GM23248 (cell line): ENCODE data around the gene ZFTA. TPM values are rescaled to one million over a fixed set of nuclear protein-coding genes. Genes with fewer than 3 reads are reported as not detected.

ENCODE experiments used
- DNase-seq: peaks from one replicate; pipeline ENCODE4 v3.0.0-alpha.2; 2015
- H2AFZ ChIP-seq: fragments of 200-600 bp; sonication (generic); 2 replicates; pipeline ENCODE4 v1.6.1; 2016; ENCODE audit warnings: antibody characterized with exemption
- H3F3A ChIP-seq: fragments of 200-600 bp; sonication (generic); 2 replicates; pipeline ENCODE4 v1.6.1; 2016; ENCODE audit warnings: mild to moderate bottlenecking, antibody characterized with exemption, mixed run types; ENCODE audit not compliant: insufficient read depth
- H3K27ac ChIP-seq: fragments of 200-600 bp; sonication (generic); 2 replicates; pipeline ENCODE4 v1.5.1; 2016; ENCODE audit warnings: mild to moderate bottlenecking
- H3K27me3 ChIP-seq: fragments of 200-600 bp; sonication (generic); replicated peaks from 2 replicates; pipeline ENCODE4 v1.6.1; 2016; ENCODE audit warnings: mild to moderate bottlenecking; ENCODE audit not compliant: insufficient read depth
- H3K36me3 ChIP-seq: fragments of 200-600 bp; sonication (generic); 2 replicates; pipeline ENCODE4 v1.6.1; 2016; ENCODE audit warnings: low read depth, mild to moderate bottlenecking
- H3K4me1 ChIP-seq: fragments of 200-600 bp; sonication (generic); 2 replicates; pipeline ENCODE4 v1.6.1; 2016; ENCODE audit warnings: mild to moderate bottlenecking; ENCODE audit not compliant: insufficient read depth
- H3K4me2 ChIP-seq: fragments of 200-600 bp; sonication (generic); one replicate; pipeline ENCODE4 v1.6.1; 2016; ENCODE audit warnings: mild to moderate bottlenecking; ENCODE audit not compliant: unreplicated experiment
- H3K4me3 ChIP-seq: fragments of 200-600 bp; sonication (generic); 2 replicates; pipeline ENCODE4 v1.5.1; 2016; ENCODE audit warnings: mild to moderate bottlenecking
- H3K79me2 ChIP-seq: fragments of 200-600 bp; sonication (generic); 2 replicates; pipeline ENCODE4 v1.6.1; 2016; ENCODE audit warnings: mild to moderate bottlenecking; ENCODE audit not compliant: insufficient read depth
- H3K9ac ChIP-seq: fragments of 200-600 bp; sonication (generic); 2 replicates; pipeline ENCODE4 v1.6.1; 2016; ENCODE audit warnings: mild to moderate bottlenecking
- H3K9me2 ChIP-seq: fragments of 200-600 bp; sonication (generic); 2 replicates; pipeline ENCODE4 v1.6.1; 2016; ENCODE audit warnings: mixed run types, mild to moderate bottlenecking, moderate library complexity; ENCODE audit not compliant: insufficient read depth
- H3K9me3 ChIP-seq: fragments of 200-600 bp; sonication (generic); one replicate; pipeline ENCODE4 v1.6.1; 2017; ENCODE audit warnings: low read depth
- H4K20me1 ChIP-seq: fragments of 200-600 bp; sonication (generic); 2 replicates; pipeline ENCODE4 v1.6.0; 2016; ENCODE audit not compliant: insufficient read depth
- EZH2 ChIP-seq: fragments of 200-600 bp; sonication (generic); IDR thresholded peaks from 2 replicates; pipeline ENCODE4 v1.6.1; 2018; ENCODE audit warnings: antibody characterized with exemption, mild to moderate bottlenecking; ENCODE audit not compliant: insufficient read depth, poor library complexity, severe bottlenecking
- EZH2phosphoT487 ChIP-seq: fragments of 200-600 bp; sonication (generic); IDR thresholded peaks from 2 replicates; pipeline ENCODE4 v1.6.1; 2018; ENCODE audit warnings: antibody characterized with exemption, moderate library complexity, mild to moderate bottlenecking, low read depth; ENCODE audit not compliant: insufficient read depth
- whole genome bisulfite sequencing, 2 experiments: methylation state at CpG; one replicate each; pipeline ENCODE4 v1.1.6; 2015 to 2017; ENCODE audit warnings: low lambda C conversion rate in 2 of 2, low coverage in 1 of 2; ENCODE audit errors: missing lambda C conversion rate in 2 of 2; 5-methylcytosine and 5-hydroxymethylcytosine counted together
- in situ Hi-C: fragments of 300-500 bp; cut with MboI; formaldehyde crosslinking; loops from 2 replicates; pipeline ENCODE4 v1.15.0; 2020
- polyA plus RNA-seq: library from polyadenylated mRNA; unstranded; fragments of >200 nt; fragmentation: Nextera tagmentation; extraction: Ambion mirVana; gene quantifications from 2 replicates; pipeline ENCODE4 v1.2.1, GENCODE V29; 2016
- total RNA-seq: library from RNA; depleted of rRNA; stranded (reverse); fragments of >200 nt; shearing (Covaris generic); gene quantifications from 2 replicates; pipeline ENCODE4 v1.2.3, GENCODE V29; 2014; rRNA removed

Gene ZFTA
- total RNA-seq (16.6 and 23.0 TPM in 2 replicates), polyA plus RNA-seq (0.87 and 0.96 TPM in 2 replicates)

DNA sequence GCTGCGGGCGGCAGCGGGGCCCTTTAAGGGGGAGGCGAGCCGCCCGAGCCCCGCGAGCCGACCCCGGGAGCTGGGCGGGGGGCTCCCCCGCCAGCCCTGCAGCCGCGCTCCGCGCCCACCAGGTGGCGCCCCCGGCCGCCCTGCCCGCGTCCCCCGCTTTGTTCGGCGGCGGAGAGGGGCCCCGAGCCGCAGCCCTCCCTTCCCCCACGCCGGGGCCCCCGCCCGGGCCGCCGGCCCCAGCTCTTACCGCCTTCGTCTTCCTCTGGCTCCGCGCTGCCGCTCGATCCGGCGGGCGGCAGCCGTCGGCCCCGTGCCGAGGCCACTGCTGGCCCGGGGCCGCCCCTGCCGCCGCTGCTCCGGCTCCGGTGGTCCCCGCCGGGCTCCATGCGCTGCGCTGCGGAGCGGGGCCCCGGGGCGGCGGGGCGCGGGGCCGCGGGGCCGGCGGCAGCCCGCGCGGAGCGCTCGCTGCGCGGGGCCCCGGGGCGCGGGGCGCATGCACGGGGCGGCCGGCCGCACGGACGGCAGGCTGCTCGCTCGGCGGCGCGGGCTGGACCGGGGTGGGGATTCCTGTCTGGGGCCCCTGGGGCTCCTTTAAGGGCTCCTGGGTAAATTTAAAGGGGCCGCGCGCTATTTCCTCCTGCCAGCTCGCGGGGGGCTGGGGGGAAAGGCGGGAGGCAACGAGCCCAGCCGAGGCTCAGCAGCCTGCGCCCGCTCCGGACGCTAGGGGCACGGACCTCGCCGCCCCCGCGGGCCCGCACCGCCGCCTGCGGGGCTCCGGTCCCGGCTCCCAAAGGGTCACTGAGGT, at the start of gene ZFTA:
Gene ZFTA (minus strand): TSS at position 539 of the 805 bp plus-strand sequence. CDS start 153 bp downstream, at position 386.
- no peak for TF ChIP-seq EZH2phosphoT487
- TF ChIP-seq EZH2, result no peak
- in situ Hi-C loops, result no loop called here
- H3K4me1 ChIP-seq, result peaks cover 6% of the 10 kb centered on the region; the same call in 1 of the 2 replicates
- H4K20me1 ChIP-seq, result no peaks in the 10 kb centered on the region
- H3K4me2 ChIP-seq, result peak within 1 kb of the TSS; percentile 83
- H3K79me2 ChIP-seq, result peaks cover 24% of the 10 kb centered on the region
- WGBS, 2 experiments, result 1 to 3% methylated on average over 19 to 95 of the region's 113 CpGs
- no peaks in the 10 kb centered on the region for H3K9me3 ChIP-seq
- no peaks in the 10 kb centered on the region for H3K27me3 ChIP-seq
- H3F3A ChIP-seq, result peaks cover 16% of the 10 kb centered on the region
- no peaks in the 10 kb centered on the region for H3K36me3 ChIP-seq
- H3K4me3 ChIP-seq, result peak within 1 kb of the TSS; percentile 92
- H3K9me2 ChIP-seq, result no peaks in the 10 kb centered on the region
- peak within 1 kb of the TSS; percentile 84 for H2AFZ ChIP-seq
- DNase-seq, result peak; percentile 82
- H3K27ac ChIP-seq, result peak within 1 kb of the TSS; percentile 42
- peak within 1 kb of the TSS; percentile 83 for H3K9ac ChIP-seq

DNA sequence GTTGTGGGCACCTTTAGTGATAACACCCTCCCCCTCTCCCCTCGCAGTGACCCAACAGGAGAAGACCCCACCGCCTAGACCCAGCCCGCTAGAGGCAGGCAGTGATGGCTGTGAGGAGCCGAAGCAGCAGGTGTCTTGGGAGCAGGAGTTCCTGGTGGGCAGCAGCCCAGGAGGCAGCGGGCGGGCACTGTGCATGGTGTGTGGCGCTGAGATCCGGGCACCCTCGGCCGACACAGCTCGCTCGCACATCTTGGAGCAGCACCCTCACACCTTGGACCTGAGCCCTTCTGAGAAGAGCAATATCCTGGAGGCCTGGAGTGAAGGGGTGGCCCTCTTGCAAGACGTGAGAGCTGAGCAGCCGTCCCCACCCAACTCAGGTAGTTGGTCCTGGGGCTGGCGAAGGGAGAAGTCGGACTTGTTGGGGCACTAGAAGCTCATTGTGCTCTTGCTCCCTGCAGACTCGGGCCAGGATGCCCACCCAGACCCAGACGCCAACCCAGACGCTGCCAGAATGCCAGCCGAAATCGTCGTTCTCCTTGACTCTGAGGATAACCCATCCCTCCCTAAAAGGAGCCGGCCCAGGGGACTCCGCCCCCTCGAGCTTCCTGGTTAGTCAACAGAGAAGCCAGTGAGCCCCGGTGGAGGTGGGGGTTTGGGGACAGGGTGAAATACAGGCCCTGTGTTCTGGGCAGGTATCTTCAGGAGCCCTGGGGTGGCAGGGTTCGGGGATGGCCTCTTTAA, 49.4 kb upstream of the ZFTA start:
- H3K9ac ChIP-seq, result no peak overlapping the region
- no peak overlapping the region for H2AFZ ChIP-seq
- no peak overlapping the region for H3K27ac ChIP-seq

DNA sequence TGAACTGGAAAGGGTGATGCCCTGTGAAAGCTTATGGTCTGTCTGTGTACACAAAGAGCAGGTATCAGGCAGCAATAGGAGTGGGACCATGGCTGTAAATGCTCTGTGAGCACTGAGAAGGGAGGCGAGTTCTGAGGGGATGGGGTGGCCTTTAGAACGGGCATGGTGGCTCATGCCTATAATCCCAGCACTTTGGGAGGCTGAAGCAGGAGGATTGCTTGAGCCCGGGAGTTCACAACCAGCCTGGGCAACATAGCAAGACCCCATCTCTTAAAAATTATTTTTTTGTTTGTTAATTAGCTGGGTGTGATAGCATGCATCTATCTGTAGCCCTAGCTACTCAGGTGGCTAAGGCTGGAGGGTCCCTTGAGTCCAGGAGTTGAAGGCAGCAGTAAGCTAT, 48.2 kb upstream of the ZFTA start:
- Histone ChIP-seq H3F3A (0 out of 2 replicates have a peak, but pooled peaks cover 7% of the 10 kb centered on the region), H3K4me3 (no peak overlapping the region), H3K27ac (no peak overlapping the region), H3K9ac (no peak overlapping the region), H3K36me3 (peaks cover 14% of the 10 kb centered on the region; the same call in 1 of the 2 replicates), H3K4me1 (peaks cover 17% of the 10 kb centered on the region), H3K9me3 (no peaks in the 10 kb centered on the region), H4K20me1 (peaks cover 4% of the 10 kb centered on the region; the same call in 1 of the 2 replicates), H3K4me2 (no peak overlapping the region), H2AFZ (no peak overlapping the region), H3K79me2 (peaks cover 42% of the 10 kb centered on the region), H3K9me2 (no peaks in the 10 kb centered on the region), H3K27me3 (no peaks in the 10 kb centered on the region)
- no peak for DNase-seq
- in situ Hi-C loops, result no loop called here
- 96 to 97% methylated on average over 3 of the region's 3 CpGs for WGBS, 2 experiments
- TF ChIP-seq EZH2 (no peak), EZH2phosphoT487 (no peak)

More for the DNA sequence above, 49.4 kb upstream of the ZFTA start:
- Histone ChIP-seq H3K4me3 (no peak overlapping the region), H3K9me2 (no peaks in the 10 kb centered on the region), H3F3A (no peaks in the 10 kb centered on the region), H3K27me3 (no peaks in the 10 kb centered on the region), H3K4me1 (peaks cover 13% of the 10 kb centered on the region), H4K20me1 (peaks cover 4% of the 10 kb centered on the region; the same call in 1 of the 2 replicates), H3K36me3 (peaks cover 20% of the 10 kb centered on the region; the same call in 1 of the 2 replicates), H3K79me2 (peaks cover 42% of the 10 kb centered on the region), H3K9me3 (no peaks in the 10 kb centered on the region), H3K4me2 (no peak overlapping the region)
- DNase-seq, result no peak
- in situ Hi-C loops, result no loop called here
- TF ChIP-seq EZH2, result no peak
- TF ChIP-seq EZH2phosphoT487, result no peak
- 89 to 90% methylated on average over 27 of the region's 27 CpGs for WGBS, 2 experiments

DNA sequence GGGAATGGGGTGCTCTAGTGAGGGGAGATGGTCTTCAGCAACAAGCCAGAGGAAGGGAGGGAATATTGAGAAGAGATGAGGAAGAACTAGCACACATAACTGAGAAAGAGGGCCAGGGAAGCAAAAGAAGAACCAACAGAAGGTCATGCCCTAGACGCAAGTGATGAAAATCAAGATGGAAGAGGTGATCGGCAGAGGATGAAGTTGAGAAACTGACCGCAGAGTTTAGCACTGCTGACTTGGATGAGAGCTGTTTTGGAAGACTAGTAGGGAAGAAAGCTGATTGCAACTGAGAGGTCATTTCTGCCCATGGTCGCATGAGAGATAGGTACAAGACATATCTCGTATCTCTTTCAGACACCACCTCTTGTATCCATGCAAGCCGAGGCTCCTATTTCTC, 47.6 kb upstream of the ZFTA start:
- Histone ChIP-seq H3K4me2 (no peak overlapping the region), H3K36me3 (peaks cover 10% of the 10 kb centered on the region; the same call in 1 of the 2 replicates), H3K4me1 (peaks cover 17% of the 10 kb centered on the region), H3K27me3 (no peaks in the 10 kb centered on the region), H3K9me2 (no peaks in the 10 kb centered on the region), H3K9me3 (no peaks in the 10 kb centered on the region), H3K79me2 (peaks cover 42% of the 10 kb centered on the region), H3K4me3 (no peak overlapping the region), H3K9ac (no peak overlapping the region), H4K20me1 (peaks cover 4% of the 10 kb centered on the region; the same call in 1 of the 2 replicates), H2AFZ (no peak overlapping the region), H3F3A (0 out of 2 replicates have a peak, but pooled peaks cover 7% of the 10 kb centered on the region), H3K27ac (no peak overlapping the region)
- TF ChIP-seq EZH2phosphoT487, result no peak
- TF ChIP-seq EZH2, result no peak
- WGBS, 2 experiments, result 96 to 99% methylated on average over 6 of the region's 6 CpGs
- no peak for DNase-seq
- in situ Hi-C loops, result no loop called here
